ENCODE data around the gene TBX1. TPM values are rescaled to one million over a fixed set of nuclear protein-coding genes. Genes with fewer than 3 reads are reported as not detected.
A peak's percentile ranks its signal among the peaks of the same experiment; 100 is the strongest.

TBX1 gene
- total RNA-seq, 1 donor from 2014 or later, result 5.9 TPM

DNA sequence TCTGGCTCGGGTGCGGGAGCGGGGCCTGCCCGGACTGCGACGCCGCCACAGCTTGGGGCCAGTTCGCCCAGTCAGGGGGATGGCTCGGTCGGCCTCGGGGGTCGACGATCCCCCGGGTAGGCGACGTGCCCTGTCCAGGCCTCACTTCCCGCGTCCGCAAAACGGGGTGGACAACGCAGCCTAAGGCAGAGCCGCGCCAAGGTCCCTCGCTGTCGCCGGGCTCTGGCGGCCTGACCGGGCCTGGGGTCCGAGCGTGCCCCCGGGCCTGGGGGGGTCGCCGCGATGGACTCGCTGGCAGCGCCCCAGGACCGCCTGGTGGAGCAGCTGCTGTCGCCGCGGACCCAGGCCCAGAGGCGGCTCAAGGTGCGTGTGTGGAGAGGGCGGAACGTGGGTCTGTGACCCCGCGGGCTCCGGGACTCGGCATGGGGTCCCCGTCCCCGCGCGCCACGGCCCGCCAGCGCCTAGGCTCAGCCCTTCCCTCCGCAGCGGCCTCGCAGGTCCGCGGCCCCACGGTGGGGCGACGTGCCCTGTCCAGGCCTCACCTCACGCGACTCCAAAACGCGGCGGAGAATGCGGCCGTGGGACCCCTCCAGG, 42.0 kb upstream of the TBX1 start:
- Mint-ChIP-seq H3K36me3 (ENCODE audit: insufficient read depth) (peaks cover 11% of the 10 kb centered on the region), H3K9me3 (ENCODE audit: low read depth) (no peaks in the 10 kb centered on the region), H3K4me1 (ENCODE audit: low read depth) (peaks cover 8% of the 10 kb centered on the region), H3K27ac (no peak overlapping the region), H3K4me3 (ENCODE audit: low read depth) (peak overlapping the region; percentile 21), H3K27me3 (peaks cover 48% of the 10 kb centered on the region)
- TF ChIP-seq, protein P1, sequence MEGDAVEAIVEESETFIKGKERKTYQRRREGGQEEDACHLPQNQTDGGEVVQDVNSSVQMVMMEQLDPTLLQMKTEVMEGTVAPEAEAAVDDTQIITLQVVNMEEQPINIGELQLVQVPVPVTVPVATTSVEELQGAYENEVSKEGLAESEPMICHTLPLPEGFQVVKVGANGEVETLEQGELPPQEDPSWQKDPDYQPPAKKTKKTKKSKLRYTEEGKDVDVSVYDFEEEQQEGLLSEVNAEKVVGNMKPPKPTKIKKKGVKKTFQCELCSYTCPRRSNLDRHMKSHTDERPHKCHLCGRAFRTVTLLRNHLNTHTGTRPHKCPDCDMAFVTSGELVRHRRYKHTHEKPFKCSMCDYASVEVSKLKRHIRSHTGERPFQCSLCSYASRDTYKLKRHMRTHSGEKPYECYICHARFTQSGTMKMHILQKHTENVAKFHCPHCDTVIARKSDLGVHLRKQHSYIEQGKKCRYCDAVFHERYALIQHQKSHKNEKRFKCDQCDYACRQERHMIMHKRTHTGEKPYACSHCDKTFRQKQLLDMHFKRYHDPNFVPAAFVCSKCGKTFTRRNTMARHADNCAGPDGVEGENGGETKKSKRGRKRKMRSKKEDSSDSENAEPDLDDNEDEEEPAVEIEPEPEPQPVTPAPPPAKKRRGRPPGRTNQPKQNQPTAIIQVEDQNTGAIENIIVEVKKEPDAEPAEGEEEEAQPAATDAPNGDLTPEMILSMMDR (IDR thresholded peaks at IDR 0.05; ENCODE audit: unreplicated experiment), result no peak
- no peak for DNase-seq (ENCODE audit: low spot score, unreplicated experiment)

DNA sequence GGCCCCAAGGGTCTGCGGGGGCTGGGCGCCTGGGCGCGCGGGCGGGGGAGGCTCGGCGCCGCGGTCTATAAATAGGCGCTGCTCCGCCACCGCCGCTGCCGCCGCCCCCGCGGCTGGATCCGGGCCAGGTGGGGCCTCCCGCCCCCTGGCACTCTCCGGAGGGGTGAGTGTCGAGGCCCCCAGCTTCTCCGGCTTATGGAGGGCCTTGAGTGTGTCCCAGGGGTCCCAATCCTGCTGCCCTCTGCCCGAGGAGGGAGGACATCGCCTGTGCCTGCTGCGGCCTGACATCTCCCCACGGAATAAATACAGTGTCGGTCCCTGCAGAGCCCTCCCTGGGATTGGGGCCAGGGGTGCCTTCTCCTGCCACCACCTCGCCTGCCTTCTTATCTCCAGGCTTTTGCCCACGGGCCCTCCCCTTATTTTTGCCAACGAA, 41.5 kb upstream of the TBX1 start:
- DNase-seq (ENCODE audit: low spot score, unreplicated experiment), result no peak
- Mint-ChIP-seq H3K4me1 (ENCODE audit: low read depth) (peaks cover 9% of the 10 kb centered on the region), H3K4me3 (ENCODE audit: low read depth) (peak overlapping the region; percentile 45), H3K36me3 (ENCODE audit: insufficient read depth) (peaks cover 11% of the 10 kb centered on the region), H3K27me3 (peaks cover 45% of the 10 kb centered on the region), H3K9me3 (ENCODE audit: low read depth) (no peaks in the 10 kb centered on the region), H3K27ac (no peak overlapping the region)
- TF ChIP-seq, protein P1 (IDR thresholded peaks at IDR 0.05; ENCODE audit: unreplicated experiment), result no peak

DNA sequence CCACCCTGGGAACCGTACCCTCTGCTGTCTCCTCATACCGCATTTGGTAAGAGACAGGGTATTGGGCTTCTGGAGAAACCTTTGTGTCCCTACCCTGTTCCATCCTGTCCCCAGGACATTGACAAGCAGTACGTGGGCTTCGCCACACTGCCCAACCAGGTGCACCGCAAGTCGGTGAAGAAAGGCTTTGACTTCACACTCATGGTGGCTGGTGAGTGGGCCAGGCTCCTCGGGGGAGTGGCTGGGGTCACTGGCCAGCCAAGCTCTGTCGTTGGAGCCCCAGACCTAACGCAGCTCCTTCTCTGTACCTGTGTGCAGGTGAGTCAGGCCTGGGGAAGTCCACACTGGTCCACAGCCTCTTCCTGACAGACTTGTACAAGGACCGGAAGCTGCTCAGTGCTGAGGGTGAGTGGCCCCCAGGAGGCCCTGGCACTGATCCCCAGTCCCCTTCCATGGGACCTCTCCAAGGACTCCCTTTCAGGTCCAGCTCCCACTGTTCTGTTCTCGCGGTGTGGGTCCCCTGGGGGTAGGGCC, 41.0 kb upstream of the TBX1 start:
- H3K4me3 Mint-ChIP-seq (ENCODE audit: low read depth), result peak overlapping the region; percentile 45
- peaks cover 11% of the 10 kb centered on the region for H3K36me3 Mint-ChIP-seq (ENCODE audit: insufficient read depth)
- DNase-seq (ENCODE audit: low spot score, unreplicated experiment), result no peak
- H3K4me1 Mint-ChIP-seq (ENCODE audit: low read depth), result peaks cover 9% of the 10 kb centered on the region
- peaks cover 48% of the 10 kb centered on the region for H3K27me3 Mint-ChIP-seq
- H3K9me3 Mint-ChIP-seq (ENCODE audit: low read depth), result no peaks in the 10 kb centered on the region
- no peak overlapping the region for H3K27ac Mint-ChIP-seq
- TF ChIP-seq, protein P1 (IDR thresholded peaks at IDR 0.05; ENCODE audit: unreplicated experiment), result no peak

DNA sequence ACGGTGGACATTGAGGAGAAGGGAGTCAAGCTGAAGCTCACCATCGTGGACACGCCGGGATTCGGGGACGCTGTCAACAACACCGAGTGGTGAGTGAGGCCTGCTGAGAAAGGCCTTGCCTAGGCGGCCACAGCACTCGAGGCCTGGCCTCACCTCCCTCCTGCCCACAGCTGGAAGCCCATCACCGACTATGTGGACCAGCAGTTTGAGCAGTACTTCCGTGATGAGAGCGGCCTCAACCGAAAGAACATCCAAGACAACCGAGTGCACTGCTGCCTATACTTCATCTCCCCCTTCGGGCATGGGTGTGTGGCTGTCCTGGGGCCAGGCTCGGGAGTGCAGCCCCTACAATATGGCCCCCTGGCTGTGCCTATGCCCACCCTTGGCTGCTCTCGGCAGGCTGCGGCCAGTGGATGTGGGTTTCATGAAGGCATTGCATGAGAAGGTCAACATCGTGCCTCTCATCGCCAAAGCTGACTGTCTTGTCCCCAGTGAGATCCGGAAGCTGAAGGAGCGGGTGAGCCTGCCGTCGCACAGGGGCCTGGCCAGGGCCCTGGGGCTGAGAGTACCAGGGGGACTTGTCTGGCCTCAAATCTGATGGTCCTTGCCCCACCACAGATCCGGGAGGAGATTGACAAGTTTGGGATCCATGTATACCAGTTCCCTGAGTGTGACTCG, 40.3 kb upstream of the TBX1 start:
- no peak for DNase-seq (ENCODE audit: low spot score, unreplicated experiment)
- Mint-ChIP-seq H3K27me3 (peaks cover 55% of the 10 kb centered on the region), H3K27ac (no peak overlapping the region), H3K9me3 (ENCODE audit: low read depth) (no peaks in the 10 kb centered on the region), H3K4me3 (ENCODE audit: low read depth) (no peak overlapping the region), H3K4me1 (ENCODE audit: low read depth) (peaks cover 9% of the 10 kb centered on the region), H3K36me3 (ENCODE audit: insufficient read depth) (peaks cover 11% of the 10 kb centered on the region)
- TF ChIP-seq, protein P1 (IDR thresholded peaks at IDR 0.05; ENCODE audit: unreplicated experiment), result no peak

DNA sequence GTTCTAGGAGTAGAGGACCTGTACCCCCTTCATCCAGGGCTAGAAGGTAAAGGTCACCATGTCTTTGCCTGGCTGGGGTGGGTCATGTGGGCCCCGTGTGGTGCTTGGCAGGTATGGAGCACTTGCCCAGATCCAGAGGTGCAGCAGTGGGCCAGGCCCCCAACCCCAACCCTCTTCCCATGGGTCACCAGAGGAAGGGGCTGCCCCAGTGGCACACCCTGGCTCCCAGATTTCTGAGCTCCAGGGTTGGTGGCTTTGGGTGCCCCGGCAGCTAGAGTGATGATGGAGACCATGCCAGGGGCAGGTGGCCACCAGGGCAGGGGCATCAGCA, 39.6 kb upstream of the TBX1 start:
- H3K9me3 Mint-ChIP-seq (ENCODE audit: low read depth), result no peaks in the 10 kb centered on the region
- TF ChIP-seq, protein P1 (IDR thresholded peaks at IDR 0.05; ENCODE audit: unreplicated experiment), result no peak
- H3K4me1 Mint-ChIP-seq (ENCODE audit: low read depth), result peaks cover 9% of the 10 kb centered on the region
- peaks cover 62% of the 10 kb centered on the region for H3K27me3 Mint-ChIP-seq
- H3K36me3 Mint-ChIP-seq (ENCODE audit: insufficient read depth), result peaks cover 11% of the 10 kb centered on the region
- no peak overlapping the region for H3K27ac Mint-ChIP-seq
- no peak overlapping the region for H3K4me3 Mint-ChIP-seq (ENCODE audit: low read depth)
- no peak for DNase-seq (ENCODE audit: low spot score, unreplicated experiment)

Data from progenitor cell of endocrine pancreas (in vitro differentiated cells).